Activated naive CD4-positive, alpha-beta T cell treated with anti-CD3 and anti-CD28 coated beads, Interleukin-2, amount 50 U/mL, for 24 hours (primary cell): ENCODE measurements around the gene CRB1.

ENCODE experiments used
- H3K27ac Mint-ChIP-seq: one replicate; pipeline ENCODE4 v1.8.0; 2021; ENCODE audit warnings: mild to moderate bottlenecking, mixed read lengths
- H3K27me3 Mint-ChIP-seq: one replicate; pipeline ENCODE4 v1.8.0; 2021; ENCODE audit warnings: mixed read lengths
- H3K36me3 Mint-ChIP-seq: one replicate; pipeline ENCODE4 v1.8.0; 2021; ENCODE audit warnings: mixed read lengths
- H3K4me1 Mint-ChIP-seq: one replicate; pipeline ENCODE4 v1.8.0; 2021; ENCODE audit warnings: mixed read lengths
- H3K4me3 Mint-ChIP-seq: one replicate; pipeline ENCODE4 v1.8.0; 2021; ENCODE audit warnings: mild to moderate bottlenecking, mixed read lengths
- H3K9me3 Mint-ChIP-seq: one replicate; pipeline ENCODE4 v1.8.0; 2021; ENCODE audit warnings: mixed read lengths

The CRB1 gene

DNA sequence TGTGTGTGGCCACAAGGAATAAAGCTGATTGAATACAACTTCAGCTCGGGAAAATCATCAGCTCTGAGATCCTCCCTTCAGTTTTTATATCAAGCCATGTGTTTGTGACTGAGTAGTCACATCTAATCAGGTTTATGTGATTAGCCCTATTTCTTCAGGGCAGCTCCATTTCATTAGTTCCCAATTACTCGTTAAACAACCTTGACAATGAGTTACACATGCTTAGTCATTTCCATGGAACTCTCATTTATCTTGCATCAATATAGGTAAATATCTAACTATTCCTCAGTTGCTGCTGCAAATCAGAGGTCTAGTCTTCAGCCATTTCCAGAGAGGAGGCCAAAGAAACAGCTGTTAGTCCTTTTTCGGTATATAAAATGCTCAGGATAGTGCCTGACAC lies 16.3 kb downstream of the CRB1 start:
- no peak overlapping the region for H3K27ac Mint-ChIP-seq

DNA sequence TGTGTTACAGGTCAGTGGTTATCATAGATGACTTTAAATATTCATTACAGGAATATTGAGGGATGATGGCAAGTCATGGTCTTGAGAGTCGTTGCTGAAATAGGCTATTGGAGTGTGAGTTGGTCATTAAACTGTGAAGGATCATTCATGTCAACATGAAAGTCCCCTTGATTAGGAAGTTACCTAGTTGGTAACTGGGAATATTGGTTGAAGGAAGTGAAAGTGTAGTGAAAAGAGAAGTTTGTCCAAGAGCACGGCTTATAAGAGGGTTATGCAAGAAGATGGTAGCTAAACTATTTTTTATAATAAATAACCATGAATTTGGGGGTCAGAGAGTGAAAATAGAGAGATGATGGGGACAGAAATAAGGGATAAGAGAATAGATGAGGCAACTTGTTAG lies 16.9 kb downstream of the CRB1 start:
- Mint-ChIP-seq H3K4me1 (no peaks in the 10 kb centered on the region), H3K4me3 (no peak overlapping the region), H3K36me3 (no peaks in the 10 kb centered on the region), H3K27ac (no peak overlapping the region), H3K9me3 (no peaks in the 10 kb centered on the region), H3K27me3 (no peaks in the 10 kb centered on the region)

More for the DNA sequence above, 16.3 kb downstream of the CRB1 start:
- no peaks in the 10 kb centered on the region for H3K36me3 Mint-ChIP-seq
- H3K4me3 Mint-ChIP-seq, result no peak overlapping the region
- H3K9me3 Mint-ChIP-seq, result no peaks in the 10 kb centered on the region
- H3K4me1 Mint-ChIP-seq, result no peaks in the 10 kb centered on the region
- H3K27me3 Mint-ChIP-seq, result no peaks in the 10 kb centered on the region

DNA sequence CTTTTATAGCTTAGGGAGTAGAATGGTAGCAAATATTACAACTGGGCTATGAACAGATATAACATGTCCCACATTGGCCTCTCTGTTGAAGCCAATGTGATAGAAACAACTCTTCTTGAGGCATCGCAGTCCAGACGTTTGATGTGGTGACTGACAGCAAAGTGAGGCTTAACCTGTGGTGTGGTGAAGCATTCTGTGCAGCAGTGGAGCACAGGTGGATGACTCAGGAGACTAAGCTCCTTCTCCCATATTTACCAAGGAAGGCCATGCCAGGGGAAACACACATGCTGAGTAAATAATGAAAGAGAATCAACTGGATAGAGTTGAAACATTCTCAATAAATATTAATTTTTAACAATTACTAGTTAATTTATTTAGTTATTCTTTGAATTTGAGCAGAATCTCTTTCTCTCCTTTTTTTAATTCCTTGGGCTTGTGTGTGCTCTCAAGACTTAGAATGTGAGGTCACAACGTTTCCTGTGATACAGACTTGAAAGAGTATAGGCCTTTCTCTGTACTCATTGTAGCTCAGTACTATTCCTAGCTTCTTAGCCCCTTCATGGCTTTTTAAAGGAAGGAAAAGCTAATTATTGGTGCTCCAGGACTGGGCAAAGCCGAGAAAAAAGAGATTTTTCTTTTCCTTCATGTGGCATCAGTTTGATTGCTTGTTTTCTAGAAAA lies 17.6 kb downstream of the CRB1 start:
- no peaks in the 10 kb centered on the region for H3K36me3 Mint-ChIP-seq
- no peaks in the 10 kb centered on the region for H3K9me3 Mint-ChIP-seq
- no peaks in the 10 kb centered on the region for H3K4me1 Mint-ChIP-seq
- H3K27ac Mint-ChIP-seq, result no peak overlapping the region
- H3K27me3 Mint-ChIP-seq, result no peaks in the 10 kb centered on the region
- H3K4me3 Mint-ChIP-seq, result no peak overlapping the region

DNA sequence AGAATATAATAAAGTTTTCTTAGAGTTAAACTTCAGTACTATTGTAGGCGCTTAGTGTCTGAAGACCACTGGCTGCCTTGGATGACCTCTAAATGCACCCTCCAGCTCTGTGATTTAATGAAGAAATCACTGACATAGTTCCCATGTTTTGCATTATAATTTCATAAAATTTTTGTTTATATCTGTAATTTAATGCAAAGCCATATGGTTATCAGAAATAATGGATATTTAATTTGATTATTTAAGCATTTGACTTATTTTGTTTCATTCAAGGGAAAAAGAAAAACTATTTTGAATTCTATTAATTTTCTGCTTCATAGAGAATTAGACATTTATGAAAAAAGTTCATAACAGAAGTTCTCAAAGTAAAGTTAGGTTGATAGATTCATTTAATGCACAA lies 18.6 kb downstream of the CRB1 start:
- Mint-ChIP-seq H3K4me1 (no peaks in the 10 kb centered on the region), H3K9me3 (no peaks in the 10 kb centered on the region), H3K36me3 (no peaks in the 10 kb centered on the region), H3K27ac (no peak overlapping the region), H3K27me3 (peaks cover under 1% of the 10 kb centered on the region), H3K4me3 (no peak overlapping the region)

DNA sequence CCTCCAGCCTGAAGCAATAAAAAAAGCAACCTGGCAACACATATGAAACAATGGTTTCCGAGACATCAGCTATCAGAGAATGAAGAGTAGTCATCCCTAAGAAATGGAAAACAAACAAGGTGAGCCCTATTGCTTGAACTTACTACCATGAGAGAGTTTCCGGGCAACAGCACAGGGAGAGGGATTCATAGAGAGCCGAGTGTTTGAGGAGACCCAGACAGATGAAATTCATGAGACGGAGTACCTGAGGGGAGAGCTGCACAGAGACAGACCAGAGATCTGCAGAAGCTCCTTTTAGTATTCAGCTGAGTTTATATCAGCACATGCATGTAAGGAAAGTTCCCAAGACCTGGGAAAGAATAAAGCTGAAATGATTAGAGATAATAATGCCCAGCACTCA lies 19.8 kb downstream of the CRB1 start:
- Mint-ChIP-seq H3K9me3 (no peaks in the 10 kb centered on the region), H3K4me1 (no peaks in the 10 kb centered on the region), H3K36me3 (peaks cover 3% of the 10 kb centered on the region), H3K27me3 (peaks cover 3% of the 10 kb centered on the region), H3K4me3 (no peak overlapping the region), H3K27ac (no peak overlapping the region)

DNA sequence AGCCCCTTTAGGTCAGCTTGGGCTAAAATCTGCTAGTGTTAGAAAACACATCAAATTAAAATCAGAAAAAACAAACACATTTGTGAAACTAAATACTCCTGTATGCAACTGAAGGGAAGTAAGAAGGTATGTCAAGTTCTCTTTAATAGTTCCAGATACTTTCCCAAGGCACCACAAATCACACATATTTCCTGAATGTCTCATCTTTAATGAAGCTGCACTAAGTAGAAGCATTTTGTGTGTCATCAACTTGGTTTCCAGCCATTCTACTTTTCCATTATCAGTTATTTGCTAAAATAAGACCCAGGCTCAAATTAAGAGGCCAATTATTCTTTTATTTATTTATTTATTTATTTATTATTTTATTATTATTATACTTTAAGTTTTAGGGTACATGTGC lies 34.7 kb downstream of the CRB1 start:
- H3K4me1 Mint-ChIP-seq, result no peaks in the 10 kb centered on the region
- no peak overlapping the region for H3K27ac Mint-ChIP-seq
- H3K4me3 Mint-ChIP-seq, result no peak overlapping the region
- H3K27me3 Mint-ChIP-seq, result no peaks in the 10 kb centered on the region
- H3K36me3 Mint-ChIP-seq, result no peaks in the 10 kb centered on the region
- H3K9me3 Mint-ChIP-seq, result no peaks in the 10 kb centered on the region

DNA sequence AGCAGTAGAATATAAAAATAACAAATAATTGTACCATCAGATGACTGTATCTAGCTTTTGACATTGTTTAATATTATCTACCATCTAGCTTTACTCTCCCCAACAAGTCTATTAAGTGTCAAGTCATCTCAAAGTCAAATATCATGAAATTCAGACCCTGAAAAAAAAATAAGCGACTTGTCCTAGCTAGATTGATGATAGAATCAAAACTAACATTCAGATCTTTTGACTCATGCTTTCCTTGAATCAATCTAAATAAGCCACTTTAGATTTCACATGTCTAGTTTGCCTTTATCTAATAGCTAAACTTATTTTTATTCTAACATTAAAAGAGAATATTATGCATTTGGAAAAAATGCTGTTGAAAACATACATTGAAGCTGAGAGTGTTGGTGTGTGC lies 35.4 kb downstream of the CRB1 start:
- Mint-ChIP-seq H3K36me3 (no peaks in the 10 kb centered on the region), H3K27ac (no peak overlapping the region), H3K9me3 (no peaks in the 10 kb centered on the region), H3K4me1 (no peaks in the 10 kb centered on the region), H3K27me3 (no peaks in the 10 kb centered on the region), H3K4me3 (no peak overlapping the region)

DNA sequence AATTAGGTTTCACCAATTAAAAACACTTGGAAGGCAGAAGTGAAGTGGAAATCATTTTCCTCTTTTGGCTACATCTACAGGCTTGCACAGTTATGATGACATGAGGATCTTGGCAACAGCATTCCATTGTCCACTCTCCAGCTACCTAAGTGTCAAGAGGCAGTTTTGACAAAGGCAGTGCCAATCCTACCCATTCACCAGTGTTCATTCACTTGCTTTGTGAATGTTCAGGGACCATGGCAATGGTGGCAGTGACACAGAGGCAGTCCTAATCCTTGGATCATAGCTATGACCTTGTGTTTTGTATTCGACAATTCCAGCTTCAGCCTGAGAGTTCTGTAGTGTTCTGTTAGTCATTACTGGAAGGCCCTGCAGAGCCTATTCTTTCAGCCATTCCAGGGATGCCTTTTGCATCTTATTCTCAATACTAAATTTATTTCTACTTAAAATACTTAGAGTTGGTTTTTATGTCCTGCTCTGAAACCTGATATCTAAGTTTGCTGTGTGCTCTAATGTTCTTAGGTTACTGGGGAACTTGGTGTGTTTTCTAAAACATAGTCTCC lies 36.7 kb downstream of the CRB1 start:
- H3K9me3 Mint-ChIP-seq, result no peaks in the 10 kb centered on the region
- no peaks in the 10 kb centered on the region for H3K4me1 Mint-ChIP-seq
- H3K36me3 Mint-ChIP-seq, result no peaks in the 10 kb centered on the region
- H3K27me3 Mint-ChIP-seq, result no peaks in the 10 kb centered on the region
- H3K4me3 Mint-ChIP-seq, result no peak overlapping the region
- no peak overlapping the region for H3K27ac Mint-ChIP-seq

DNA sequence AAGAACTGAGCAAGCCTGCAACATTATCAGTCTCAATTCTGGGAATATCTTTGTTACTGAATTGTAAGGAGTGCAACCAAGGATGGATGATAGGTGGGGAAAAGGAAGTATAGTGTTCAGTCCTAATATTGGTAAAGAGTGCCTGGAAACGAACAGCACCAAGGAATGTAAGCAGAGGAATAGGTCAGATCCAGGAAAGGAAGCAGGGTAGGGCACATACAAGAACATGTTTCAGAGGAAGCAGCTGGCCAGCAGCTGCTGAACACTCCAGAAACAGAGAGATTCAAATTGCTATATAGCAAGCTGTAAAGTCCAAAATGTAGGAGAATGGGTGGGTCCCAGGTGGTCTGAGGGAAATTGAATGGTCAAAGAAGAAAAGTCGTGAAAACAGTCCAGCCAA lies 37.9 kb downstream of the CRB1 start:
- no peaks in the 10 kb centered on the region for H3K4me1 Mint-ChIP-seq
- H3K27ac Mint-ChIP-seq, result peak overlapping the region; percentile 79
- no peaks in the 10 kb centered on the region for H3K9me3 Mint-ChIP-seq
- H3K36me3 Mint-ChIP-seq, result no peaks in the 10 kb centered on the region
- H3K27me3 Mint-ChIP-seq, result no peaks in the 10 kb centered on the region
- no peak overlapping the region for H3K4me3 Mint-ChIP-seq

DNA sequence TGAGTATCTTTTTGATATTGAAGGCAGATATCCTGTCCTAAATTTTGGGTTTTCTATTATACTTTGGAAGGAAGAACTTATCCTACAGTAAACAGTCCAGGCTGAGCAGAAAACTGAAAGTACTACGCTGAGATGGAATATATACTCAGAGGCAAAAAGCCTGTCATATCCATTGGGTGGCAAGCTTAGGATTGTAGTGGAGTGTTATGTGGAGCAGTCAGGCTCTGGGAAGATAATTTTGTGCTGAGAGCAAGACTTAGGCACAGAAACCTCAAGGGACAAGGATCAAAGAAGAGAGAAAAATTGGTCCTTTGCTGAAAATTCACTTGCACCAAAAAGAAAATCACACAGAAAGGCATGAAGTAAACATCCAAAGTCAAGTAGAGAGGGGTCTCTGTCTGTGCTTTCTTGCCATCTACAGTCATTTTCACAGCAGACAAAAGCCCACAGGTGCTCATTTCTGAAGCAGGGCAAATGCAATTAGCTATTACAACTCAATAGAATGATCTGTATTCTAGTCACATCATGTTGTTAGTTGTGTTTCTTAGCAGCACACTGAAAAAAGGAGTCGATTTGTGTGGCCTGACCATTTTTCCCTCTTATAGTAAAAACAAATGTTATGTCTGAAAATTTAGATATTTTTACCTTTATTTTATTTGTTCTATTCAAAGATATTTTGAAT lies 38.5 kb downstream of the CRB1 start:
- Mint-ChIP-seq H3K27ac (no peak overlapping the region), H3K9me3 (no peaks in the 10 kb centered on the region), H3K36me3 (no peaks in the 10 kb centered on the region), H3K27me3 (no peaks in the 10 kb centered on the region), H3K4me1 (no peaks in the 10 kb centered on the region), H3K4me3 (no peak overlapping the region)

DNA sequence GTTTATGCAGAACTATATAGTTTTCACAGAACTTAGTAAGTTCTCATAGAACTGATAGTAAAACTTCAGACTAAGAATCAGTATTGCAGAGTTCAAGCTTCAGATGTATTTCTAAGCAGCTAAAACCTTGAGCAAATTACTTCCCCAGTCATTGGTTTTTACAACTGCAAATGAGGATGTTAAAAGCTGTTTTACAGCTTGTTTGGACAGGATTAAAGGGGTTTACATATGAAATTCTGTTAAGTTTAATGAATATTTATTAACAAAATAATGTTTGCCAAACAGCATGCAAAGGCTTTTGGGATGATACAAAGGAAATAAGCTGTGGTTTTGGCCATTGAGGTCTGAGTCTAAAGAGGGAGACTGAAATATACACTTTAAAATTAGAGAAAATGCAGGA lies 39.1 kb downstream of the CRB1 start:
- Mint-ChIP-seq H3K9me3 (no peaks in the 10 kb centered on the region), H3K27ac (no peak overlapping the region), H3K4me3 (no peak overlapping the region), H3K4me1 (no peaks in the 10 kb centered on the region), H3K27me3 (no peaks in the 10 kb centered on the region), H3K36me3 (no peaks in the 10 kb centered on the region)

DNA sequence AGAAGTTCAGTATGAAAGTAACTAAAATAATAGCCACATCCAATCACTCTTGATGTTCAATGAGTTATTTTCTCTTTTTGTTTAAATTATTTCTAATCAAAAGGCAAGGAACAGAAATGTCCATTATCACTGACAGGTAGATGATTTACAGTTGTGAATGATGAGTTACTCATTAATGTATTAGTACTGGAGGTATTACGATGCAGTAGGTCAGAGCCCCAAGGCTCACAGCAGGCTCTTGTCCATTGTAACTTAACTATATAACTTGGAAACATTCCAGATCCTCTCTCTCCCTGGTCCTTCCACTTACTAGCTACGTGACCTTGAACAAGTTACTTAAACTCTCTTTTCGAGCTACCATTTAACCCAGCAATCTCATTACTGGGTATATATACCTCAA lies 39.5 kb downstream of the CRB1 start:
- no peaks in the 10 kb centered on the region for H3K4me1 Mint-ChIP-seq
- no peak overlapping the region for H3K27ac Mint-ChIP-seq
- no peaks in the 10 kb centered on the region for H3K9me3 Mint-ChIP-seq
- H3K27me3 Mint-ChIP-seq, result no peaks in the 10 kb centered on the region
- no peaks in the 10 kb centered on the region for H3K36me3 Mint-ChIP-seq
- H3K4me3 Mint-ChIP-seq, result no peak overlapping the region

DNA sequence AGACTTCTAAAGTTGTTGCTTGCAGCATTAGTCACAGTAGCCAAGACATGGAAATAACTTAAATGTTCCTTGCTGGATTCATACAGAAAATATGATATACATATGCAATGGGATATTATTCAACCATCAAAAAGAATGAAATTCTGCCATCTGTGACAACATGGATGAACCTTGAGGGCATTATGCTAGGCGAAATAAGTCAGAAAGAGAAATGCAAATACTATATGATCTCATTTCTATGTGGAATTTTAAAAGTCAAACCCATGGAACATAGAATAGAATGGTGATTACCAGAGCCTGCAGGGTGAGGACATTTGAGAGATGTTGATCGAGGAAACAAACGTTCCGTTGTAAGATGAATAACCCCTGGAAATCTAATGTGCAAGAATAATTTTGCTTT lies 43.0 kb downstream of the CRB1 start:
- H3K27ac Mint-ChIP-seq, result no peak overlapping the region
- H3K9me3 Mint-ChIP-seq, result no peaks in the 10 kb centered on the region
- no peaks in the 10 kb centered on the region for H3K27me3 Mint-ChIP-seq
- no peaks in the 10 kb centered on the region for H3K36me3 Mint-ChIP-seq
- H3K4me1 Mint-ChIP-seq, result no peaks in the 10 kb centered on the region
- H3K4me3 Mint-ChIP-seq, result no peak overlapping the region

DNA sequence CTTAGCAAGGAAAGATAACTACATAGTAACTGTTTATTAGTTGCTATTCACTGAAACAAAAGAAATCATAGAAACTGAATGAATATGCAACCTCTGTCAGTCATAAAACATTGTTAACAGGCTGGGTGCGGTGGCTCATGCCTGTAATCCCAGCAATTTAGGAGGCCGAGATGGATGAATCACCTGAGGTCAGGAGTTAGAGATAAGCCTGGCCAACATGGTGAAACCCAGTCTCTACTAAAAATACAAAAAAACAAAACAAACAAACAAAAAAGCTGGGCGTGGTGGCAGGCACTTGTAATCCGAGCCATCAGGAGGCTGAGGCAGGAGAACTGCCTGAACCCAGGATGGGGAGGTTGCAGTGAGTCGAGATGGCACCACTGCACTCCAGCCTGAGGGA lies 44.1 kb downstream of the CRB1 start:
- Mint-ChIP-seq H3K4me3 (no peak overlapping the region), H3K27me3 (no peaks in the 10 kb centered on the region), H3K27ac (no peak overlapping the region), H3K9me3 (no peaks in the 10 kb centered on the region), H3K36me3 (no peaks in the 10 kb centered on the region), H3K4me1 (no peaks in the 10 kb centered on the region)

DNA sequence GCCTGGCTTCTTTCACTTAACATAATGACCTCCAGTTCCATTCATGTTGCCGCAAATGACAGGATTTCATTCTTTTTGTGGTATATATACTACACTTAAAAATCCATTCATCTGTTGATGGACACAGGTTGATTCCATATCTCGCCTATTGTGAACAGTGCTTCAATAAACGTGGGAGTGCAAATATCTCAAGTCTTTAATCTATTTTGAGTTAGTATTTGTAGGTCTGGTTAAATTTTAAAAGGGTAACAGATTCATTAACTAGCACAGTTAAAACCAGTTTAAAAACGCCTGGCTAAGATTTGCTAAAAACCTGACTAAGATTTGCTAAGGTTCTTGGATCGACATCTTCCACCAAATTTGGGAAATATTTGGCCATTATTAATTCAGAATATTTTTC lies 45.7 kb downstream of the CRB1 start:
- H3K9me3 Mint-ChIP-seq, result no peaks in the 10 kb centered on the region
- H3K4me1 Mint-ChIP-seq, result no peaks in the 10 kb centered on the region
- peak overlapping the region; percentile 48 for H3K27ac Mint-ChIP-seq
- no peaks in the 10 kb centered on the region for H3K27me3 Mint-ChIP-seq
- no peak overlapping the region for H3K4me3 Mint-ChIP-seq
- no peaks in the 10 kb centered on the region for H3K36me3 Mint-ChIP-seq

DNA sequence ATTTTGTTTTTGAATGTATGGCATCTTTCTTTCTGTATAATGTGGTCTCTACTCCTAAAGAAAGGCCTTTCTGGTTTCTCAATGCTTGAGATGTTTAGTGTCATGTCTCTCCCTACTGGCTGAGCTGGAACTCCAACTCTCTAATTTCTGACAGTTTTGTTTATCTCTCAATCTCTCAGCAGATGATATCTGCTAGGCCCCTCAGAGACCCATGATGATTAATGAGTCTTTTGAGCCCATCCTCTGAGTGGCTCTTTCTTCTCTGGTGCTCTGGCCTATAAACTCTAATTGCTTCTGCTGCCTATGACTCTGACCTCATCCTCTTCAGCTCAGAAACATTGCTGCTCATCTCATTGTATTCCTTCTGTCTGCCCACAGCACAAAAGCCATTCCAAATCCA lies 46.6 kb downstream of the CRB1 start:
- no peaks in the 10 kb centered on the region for H3K4me1 Mint-ChIP-seq
- H3K27me3 Mint-ChIP-seq, result no peaks in the 10 kb centered on the region
- H3K9me3 Mint-ChIP-seq, result no peaks in the 10 kb centered on the region
- no peak overlapping the region for H3K4me3 Mint-ChIP-seq
- H3K36me3 Mint-ChIP-seq, result no peaks in the 10 kb centered on the region
- H3K27ac Mint-ChIP-seq, result no peak overlapping the region

DNA sequence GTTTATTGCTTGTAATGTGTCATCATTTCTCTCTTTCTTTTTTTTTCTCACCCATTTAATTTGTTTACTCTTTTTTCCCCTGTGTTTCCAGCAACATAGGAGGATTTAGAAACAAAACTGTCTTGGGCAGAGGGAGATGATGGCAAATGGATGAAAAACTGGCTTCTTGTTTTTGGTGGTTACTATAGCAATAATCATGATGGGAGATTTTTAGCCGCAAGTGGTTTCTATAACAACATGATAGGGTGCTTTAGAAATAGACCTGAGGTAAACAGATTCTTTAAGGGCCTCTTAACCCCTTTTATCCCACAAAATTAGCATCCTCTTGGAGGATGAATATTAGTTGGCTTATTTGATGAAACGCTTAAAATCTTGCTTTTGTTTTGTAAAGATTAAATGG lies 51.6 kb downstream of the CRB1 start:
- Mint-ChIP-seq H3K9me3 (no peaks in the 10 kb centered on the region), H3K27ac (no peak overlapping the region), H3K27me3 (no peaks in the 10 kb centered on the region), H3K4me3 (no peak overlapping the region), H3K4me1 (no peaks in the 10 kb centered on the region), H3K36me3 (no peaks in the 10 kb centered on the region)
